HuH-7.5 (cell line): ENCODE data around the gene TRAPPC10.

ENCODE experiments used
- DNase-seq: peaks from one replicate; pipeline ENCODE4 v3.0.0; 2011; ENCODE audit warnings: low spot score

TRAPPC10 gene, protein sequence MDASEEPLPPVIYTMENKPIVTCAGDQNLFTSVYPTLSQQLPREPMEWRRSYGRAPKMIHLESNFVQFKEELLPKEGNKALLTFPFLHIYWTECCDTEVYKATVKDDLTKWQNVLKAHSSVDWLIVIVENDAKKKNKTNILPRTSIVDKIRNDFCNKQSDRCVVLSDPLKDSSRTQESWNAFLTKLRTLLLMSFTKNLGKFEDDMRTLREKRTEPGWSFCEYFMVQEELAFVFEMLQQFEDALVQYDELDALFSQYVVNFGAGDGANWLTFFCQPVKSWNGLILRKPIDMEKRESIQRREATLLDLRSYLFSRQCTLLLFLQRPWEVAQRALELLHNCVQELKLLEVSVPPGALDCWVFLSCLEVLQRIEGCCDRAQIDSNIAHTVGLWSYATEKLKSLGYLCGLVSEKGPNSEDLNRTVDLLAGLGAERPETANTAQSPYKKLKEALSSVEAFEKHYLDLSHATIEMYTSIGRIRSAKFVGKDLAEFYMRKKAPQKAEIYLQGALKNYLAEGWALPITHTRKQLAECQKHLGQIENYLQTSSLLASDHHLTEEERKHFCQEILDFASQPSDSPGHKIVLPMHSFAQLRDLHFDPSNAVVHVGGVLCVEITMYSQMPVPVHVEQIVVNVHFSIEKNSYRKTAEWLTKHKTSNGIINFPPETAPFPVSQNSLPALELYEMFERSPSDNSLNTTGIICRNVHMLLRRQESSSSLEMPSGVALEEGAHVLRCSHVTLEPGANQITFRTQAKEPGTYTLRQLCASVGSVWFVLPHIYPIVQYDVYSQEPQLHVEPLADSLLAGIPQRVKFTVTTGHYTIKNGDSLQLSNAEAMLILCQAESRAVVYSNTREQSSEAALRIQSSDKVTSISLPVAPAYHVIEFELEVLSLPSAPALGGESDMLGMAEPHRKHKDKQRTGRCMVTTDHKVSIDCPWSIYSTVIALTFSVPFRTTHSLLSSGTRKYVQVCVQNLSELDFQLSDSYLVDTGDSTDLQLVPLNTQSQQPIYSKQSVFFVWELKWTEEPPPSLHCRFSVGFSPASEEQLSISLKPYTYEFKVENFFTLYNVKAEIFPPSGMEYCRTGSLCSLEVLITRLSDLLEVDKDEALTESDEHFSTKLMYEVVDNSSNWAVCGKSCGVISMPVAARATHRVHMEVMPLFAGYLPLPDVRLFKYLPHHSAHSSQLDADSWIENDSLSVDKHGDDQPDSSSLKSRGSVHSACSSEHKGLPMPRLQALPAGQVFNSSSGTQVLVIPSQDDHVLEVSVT

DNA sequence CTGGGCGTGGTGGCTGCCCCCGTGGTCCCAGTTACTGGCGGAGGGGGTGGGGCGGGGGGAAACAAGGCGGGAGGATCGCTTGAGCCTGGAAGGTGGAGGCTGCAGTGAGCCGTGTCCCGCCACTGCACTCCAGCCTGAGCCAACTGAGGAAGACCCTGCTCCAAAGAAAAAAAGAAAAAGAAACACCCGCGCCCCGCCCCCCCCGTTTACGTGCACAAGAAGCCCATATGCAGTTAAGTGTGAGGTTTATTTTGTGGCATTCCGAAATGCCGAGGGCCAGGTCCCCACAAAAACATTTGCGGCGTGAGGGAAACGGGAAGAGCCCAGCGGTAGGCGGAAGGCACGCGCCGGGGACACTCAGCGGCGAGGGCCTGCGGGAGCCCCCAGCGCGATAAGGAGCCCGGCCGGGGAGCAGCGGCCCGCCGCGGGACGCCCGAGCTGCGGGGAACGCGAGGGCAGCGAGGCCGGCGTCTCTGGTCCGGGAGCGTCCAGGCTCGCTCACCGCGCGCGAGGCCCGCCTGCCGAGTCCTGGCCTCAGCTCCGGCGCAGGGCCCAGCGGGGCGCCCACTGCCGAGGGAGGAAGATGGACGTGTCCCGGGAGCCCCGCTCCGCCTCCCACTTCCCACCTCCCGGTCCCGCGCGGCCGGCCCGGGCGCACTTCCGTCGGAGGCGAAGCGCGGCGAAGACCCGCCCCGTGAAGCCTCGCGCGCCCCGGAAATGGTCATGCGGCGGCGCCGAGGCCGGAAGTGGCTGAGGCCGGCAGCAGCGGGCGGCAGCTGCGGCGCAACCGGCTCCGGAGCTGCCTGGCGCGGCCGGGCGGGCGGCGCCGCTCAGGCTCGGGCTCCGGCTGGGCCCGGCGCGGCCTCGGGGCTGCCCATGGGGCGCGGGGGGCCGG is at the start of gene TRAPPC10:
Gene TRAPPC10, plus strand, starts transcription at position 731 of the 895 bp plus-strand sequence. CDS start 185 bp downstream, outside the sequence.
- DNase-seq, result peak; percentile 65

DNA sequence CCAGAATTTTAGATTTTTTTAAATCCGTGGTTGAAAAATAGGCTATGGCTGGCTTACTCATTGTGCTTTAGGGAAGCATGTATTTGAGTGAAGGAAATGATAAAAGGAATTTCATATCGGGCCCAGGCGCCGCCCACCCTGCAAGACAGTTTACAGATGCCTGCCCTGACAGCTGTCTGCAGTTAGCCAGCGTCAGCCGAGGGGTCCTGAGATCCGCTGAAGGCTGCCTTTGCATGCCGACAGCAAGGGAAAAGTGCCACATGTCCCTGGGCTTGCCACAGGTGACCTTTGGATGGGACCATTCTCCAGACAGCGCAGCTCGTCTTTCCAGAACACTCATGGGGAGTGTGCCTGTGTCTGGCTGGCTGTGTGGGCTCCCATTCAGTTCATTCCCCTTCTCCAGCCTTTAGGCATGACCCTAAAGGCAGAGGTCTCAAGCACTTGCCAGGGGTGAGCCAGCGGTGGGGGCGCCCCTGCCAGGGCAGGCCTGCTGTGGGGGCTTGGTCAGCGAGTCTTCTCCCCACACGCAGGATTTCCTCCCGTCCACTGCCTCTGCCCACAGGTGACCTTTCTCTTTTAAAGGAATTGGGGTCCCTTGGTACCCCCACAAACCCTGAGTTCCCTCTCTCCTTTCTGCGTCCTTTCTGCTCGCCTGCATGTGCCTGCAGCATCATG is 46.1 kb upstream of the TRAPPC10 start:
- DNase-seq, result no peak

DNA sequence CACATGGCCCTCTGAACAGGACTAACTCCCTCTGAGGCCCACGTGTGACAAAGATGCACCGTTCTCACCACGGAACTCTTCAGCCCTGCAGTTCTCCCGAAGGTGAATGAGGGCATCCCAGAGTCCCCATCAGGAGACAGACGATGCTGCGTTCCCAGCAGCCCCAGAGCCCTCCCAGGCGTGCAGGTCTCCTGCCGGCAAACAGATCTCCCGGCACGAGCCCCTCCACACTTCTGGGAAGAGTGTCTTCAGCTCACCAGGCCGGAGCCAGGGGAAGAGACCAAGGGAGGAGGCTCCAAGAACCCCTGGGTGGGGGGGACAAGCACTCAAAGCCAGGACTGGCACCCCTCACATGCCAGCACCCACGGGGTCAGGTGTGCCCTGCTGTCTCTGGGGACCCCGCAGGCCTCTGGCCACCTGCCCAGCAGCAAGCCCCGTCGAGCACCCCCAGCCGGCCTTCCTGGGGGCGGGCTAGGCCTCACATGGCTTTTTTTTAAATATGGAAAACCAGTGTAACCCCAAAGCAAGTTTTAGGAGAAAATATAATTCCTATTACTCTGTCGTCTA is 45.1 kb upstream of the TRAPPC10 start:
- no peak for DNase-seq

DNA sequence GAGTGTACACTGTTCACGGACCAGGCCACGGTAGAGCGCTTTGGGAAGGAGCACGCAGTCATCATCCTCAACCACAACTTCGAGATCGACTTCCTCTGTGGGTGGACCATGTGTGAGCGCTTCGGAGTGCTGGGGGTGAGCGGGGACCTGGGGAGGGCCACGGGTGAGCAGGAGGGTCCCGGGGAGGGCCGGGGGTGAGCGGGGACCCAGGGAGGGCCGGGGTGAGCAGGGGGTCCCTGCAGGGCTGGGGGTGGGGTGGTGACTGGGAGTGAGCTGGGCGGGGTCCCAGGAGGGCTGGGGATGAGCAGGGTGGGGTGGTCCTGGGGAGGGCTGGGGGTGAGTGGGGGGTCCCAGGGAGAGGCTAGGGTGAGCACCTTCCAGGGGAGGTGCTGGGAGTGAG is 44.1 kb upstream of the TRAPPC10 start:
- no peak for DNase-seq

DNA sequence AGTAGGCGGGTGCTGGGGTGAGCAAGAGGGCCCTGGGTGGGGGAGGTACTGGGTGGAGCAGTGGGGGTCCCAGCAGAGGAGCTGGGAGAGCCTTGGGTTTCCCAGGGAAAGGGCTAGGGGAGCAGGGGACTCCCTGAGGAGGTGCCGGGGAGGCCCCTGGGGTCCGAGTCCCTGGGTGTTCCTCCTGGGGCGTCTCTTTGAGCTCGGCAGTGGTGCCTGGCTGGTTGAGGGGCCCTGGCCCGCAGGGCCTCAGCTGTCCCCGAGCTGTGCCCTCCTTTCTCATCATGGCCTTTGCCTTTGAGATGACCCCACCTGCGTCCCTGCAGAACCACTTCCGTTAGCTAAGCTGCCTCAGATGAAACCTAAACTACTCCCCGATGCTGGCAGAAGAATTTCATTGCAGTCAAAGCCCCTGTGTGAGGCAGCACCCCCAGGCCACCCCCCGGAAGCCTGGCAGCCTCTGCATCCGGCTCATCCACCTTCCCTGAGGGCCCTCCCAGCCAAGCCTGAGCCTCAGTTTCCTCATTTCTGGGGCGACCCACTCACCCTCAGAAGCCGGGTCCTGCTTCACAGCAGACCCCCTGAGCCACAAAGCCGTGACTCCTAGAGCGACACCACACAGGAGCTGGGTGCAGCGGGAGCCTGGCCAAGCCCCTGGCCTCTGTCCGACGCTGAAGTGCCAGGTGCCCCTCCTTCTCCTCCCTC is 43.5 kb upstream of the TRAPPC10 start:
- no peak for DNase-seq

DNA sequence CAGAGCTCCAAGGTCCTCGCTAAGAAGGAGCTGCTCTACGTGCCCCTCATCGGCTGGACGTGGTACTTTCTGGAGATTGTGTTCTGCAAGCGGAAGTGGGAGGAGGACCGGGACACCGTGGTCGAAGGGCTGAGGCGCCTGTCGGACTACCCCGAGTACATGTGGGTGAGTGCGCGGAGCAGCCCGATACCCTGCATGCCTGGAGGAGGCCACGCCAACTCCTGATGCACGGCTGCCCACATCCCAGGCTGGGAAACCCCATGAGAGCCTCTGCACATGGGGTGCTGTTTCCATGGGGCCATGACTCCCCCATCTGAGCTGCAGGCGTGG is 43.0 kb upstream of the TRAPPC10 start:
- DNase-seq, result no peak

DNA sequence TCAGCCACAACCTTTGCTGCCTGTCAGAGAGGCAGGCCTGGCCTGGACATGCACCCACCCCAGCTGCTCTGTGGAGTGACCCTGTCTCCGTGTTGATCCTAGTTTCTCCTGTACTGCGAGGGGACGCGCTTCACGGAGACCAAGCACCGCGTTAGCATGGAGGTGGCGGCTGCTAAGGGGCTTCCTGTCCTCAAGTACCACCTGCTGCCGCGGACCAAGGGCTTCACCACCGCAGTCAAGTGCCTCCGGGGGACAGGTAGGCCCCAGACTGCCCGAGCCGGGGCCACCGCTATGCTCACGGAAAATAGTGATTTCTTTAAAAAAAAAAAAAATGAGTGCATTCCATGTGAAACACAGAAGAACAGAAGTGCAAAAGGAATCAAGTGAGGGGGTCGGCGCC is 41.6 kb upstream of the TRAPPC10 start:
- no peak for DNase-seq

DNA sequence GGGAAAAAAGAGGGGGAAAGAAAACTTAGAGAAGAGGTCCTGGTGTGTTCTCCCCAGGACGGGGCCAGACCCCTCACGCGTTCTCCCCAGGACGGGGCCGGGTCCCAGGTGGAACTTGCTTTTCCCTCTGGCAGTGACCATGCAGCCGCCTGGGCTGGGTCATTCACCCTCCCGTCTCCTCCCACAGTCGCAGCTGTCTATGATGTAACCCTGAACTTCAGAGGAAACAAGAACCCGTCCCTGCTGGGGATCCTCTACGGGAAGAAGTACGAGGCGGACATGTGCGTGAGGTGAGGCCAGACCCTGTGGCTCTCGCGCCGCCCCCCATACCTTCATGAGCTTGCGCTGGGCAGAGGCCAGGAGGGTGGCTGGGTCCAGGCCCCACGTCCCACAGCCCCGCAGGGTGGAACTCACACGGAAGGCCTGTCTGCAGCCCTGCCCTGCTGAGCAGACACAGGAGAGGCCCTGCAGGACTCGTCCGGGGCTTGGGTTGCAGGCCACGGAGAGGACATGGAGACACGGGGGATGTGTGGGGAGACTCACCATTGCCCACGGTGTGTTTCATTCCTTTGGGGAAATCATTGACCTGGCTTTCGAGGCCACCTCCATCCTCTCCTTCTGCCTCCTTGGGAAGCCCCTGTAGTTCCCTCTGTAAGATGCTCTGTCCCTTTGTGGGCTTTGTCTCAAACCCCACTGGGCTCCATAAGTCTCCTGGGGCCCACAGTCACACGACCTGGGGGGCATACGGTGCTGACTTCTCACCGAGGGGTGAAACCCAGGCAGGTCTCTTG is 40.7 kb upstream of the TRAPPC10 start:
- DNase-seq, result no peak

DNA sequence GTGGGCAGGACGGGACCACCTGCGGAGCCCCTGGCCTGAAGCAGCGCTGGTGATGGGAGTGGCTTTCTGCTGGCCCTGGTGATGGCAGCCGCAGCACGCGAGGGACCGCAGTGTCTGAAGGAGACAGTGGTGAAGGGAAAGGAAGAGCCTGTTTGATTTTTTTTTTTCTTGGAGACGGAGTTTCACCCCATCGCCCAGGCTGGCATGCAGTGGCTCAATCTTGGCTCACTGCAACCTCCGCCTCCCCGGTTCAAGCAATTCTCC is 40.2 kb upstream of the TRAPPC10 start:
- no peak for DNase-seq

DNA sequence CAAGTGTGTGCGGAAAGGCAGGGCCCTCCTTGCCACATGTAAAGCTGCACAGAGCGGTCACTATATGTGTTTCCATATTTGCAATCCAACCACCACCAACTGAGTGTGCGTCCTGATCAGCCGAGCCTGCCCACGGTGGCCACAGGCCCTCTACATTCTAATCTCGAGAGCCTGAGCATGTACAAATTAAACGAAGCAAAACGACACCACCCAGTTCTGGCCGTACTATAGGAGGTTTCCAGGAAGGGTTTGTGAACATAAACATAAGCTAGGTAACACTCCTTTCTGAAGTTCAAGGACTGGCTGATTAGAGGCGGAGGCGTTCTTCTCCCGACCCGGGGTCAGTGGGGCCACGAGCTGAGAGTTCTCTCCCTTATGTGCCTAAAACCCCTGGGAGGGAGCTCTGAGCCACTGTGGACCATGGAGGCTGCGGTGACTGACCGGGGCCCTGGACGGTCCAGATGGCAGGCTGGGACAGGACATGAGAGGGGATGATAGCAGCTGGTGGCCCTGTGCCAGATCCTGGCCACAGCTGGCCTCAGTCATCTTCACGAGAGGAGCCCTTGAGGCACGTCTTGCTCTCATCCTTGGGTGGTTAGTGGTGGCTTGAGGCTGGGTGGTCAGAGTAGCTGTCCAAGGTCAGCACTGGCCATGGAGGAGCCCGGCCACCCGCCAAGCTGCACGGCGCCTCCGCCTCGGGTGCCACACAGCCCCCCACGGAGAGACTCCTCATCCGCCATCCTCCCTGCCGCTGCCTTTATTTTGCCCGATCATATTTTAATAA is 39.1 kb upstream of the TRAPPC10 start:
- no peak for DNase-seq

DNA sequence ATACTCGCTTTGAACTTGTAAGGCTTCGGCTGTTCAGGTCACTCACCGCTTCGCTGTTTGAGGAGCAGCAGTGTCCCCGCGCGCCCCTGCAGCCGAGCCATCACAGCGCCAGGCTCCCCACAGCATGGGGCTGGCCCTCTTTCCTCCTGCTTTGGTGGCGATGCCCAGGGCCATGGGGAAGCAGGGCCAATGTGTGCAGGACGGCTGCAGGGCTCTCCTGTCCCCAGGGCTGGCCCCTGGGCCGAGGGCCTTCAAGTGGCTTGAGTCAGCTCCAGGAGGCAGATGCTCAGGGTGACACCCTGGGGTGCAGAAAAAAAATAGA is 38.5 kb upstream of the TRAPPC10 start:
- no peak for DNase-seq

DNA sequence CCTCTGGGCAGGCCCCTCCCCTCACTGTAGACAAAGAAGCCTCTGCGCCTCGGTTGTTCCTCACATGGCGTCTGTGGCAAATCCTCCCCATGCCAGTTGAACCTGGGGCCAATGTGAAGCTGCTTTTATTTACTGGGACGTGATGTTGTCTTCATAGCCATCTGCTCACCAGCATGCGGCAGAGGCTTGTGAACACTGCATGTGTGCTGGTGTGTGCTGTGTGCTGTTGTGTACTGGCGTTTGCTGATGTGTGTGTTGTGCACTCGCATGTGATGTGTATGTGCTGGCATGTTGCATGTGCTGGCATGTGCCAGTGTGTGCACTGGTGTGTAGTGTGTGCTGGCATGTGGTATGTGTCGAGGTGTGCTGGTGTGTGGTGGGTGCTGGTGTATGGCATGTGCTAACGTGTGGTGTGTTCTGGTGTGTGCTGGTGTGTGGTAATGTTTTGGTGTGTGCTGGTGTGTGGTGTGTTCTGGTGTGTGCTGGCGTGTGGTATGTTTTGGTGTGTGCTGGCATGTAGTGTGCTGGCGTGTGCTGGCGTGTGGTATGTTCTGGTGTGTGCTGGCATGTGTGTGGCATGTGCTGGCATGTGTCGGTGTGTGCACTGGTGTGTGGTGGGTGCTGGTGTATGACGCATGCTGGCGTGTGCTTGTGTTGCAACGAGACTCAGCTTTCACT is 37.2 kb upstream of the TRAPPC10 start:
- DNase-seq, result no peak

DNA sequence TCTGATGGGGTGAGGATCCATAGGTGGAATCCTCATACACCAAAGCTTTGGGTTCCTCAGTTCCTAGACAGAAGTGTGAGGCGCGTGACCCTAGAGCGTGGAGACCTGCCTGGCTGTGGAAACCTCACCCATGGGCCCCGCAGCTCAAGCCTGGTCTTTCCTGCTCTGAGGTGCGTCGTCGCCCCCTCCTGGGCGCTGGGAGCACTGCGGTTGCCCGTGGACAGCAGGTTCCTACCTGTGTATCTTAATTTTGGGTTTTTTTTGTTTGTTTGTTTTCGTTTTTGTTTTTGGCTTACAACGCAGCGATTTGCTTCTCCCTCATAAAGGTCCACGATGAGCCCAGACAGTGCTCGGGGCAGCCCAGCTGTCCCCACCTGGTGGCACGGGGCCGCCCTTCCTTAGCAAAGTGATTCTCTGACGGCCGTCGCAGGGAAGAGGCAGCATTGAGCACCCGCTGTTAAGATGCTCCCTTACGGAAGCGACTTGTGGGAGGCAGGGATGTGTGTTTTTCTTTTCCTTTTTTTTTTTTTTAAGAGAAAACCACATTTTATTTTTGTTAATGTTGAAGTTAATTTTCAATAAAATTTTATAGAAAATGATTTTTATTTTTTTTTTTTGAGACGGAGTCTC is 36.5 kb upstream of the TRAPPC10 start:
- DNase-seq, result peak; percentile 83

DNA sequence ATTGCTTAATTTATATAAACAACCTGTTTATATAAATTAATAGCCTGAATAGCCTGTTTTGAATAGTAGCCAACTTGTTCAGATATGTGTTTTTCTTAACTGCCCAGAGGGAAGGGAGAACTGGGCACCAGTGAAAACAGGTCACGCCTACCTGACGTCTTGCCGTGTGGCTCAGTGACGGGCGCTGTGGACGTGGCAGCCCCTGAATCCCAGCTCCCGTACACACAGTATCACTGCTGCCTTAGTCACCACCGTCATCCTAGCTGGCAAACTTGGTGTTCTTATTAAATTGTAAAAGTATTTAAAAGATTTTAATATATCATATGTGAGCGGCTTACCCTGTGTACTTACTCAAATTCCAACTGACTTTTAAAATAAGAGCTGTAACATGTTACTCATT is 35.4 kb upstream of the TRAPPC10 start:
- DNase-seq, result no peak

DNA sequence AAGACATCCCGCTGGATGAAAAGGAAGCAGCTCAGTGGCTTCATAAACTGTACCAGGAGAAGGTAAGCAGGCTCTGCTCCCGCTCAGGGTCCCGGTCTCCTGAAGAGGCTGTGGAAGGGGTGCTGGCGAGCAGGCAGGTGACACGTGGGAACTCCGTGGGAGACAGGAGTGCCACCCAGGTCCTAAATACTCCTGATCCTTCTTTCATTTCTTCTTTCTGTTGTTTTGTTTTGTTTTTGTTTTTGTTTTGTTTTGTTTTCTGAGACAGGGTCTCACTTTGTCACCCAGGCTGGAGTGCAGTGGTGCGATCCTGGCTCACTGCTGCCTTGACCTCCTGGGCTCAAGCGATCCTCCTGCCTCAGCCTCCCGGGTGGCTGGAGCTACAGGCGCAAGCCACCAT is 34.0 kb upstream of the TRAPPC10 start:
- no peak for DNase-seq

DNA sequence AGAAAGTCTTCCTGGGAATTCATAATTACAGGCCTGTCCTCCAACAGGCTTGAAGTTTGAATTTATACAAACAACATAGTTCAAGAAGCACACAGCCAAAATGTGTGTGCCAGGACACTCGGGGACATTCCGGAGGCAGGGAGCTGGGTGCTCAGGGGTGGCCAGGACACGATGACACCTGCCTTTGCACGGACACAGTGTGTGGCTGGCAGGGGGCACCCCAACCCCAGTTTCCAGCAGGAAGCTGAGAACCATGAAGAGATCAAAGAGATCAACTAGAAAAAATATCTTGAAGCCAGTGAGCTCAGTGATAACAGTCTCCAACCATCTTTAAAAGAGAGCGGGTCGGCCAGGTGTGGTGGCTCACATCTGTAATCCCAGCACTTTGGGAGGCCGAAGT is 32.5 kb upstream of the TRAPPC10 start:
- DNase-seq, result no peak

DNA sequence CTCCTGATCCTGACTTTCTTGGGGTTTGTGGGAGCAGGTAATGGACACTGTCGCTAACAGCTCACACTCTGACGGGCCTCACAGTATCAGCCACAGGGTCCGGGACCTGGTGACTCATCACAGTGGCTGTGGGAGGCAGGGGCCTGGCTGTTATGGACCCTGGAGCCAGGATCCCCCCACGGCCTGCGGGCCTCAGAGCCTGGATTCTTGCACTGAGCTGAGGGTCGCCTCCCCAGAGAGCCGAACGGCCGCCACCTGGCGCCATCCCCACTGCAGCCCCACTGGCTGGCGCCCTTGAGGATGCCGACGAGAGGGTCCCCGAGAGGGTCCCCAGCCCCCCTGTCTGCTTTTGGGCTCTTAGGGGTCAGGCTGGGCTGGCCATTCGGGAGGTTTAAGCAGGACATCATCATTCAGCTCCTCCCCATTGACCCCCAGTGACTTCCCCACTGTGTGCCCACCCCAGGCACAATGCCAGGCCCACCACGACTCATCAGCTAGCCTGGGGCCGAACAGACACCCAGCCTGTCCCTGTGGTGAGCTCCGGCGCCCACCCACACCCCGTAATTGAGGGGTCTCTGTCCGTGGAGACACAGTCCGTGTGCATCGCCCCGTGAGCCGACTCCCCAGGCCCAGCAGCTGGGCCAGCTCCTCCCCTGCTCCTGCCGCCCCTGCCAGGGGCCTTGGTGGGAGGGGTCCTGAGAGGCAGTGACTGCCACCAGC is 30.8 kb upstream of the TRAPPC10 start:
- DNase-seq, result no peak
